ENCODE data around the gene ATP23. TPM values are rescaled to one million over a fixed set of nuclear protein-coding genes. Genes with fewer than 3 reads are reported as not detected.
A peak's percentile ranks its signal among the peaks of the same experiment; 100 is the strongest.

ATP23 gene
- total RNA-seq, 2 donors from 2014 or later, result 3.6 to 5.4 TPM

- WGBS, 2 donors, result 2 to 4% methylated on average over 4 of the region's 4 CpGs
- peak in 1 of 4 donors; percentile 15 for DNase-seq
Measured at GRCh38 chr12:57940915-57941164, 527 bp upstream of the ATP23 start.

DNA sequence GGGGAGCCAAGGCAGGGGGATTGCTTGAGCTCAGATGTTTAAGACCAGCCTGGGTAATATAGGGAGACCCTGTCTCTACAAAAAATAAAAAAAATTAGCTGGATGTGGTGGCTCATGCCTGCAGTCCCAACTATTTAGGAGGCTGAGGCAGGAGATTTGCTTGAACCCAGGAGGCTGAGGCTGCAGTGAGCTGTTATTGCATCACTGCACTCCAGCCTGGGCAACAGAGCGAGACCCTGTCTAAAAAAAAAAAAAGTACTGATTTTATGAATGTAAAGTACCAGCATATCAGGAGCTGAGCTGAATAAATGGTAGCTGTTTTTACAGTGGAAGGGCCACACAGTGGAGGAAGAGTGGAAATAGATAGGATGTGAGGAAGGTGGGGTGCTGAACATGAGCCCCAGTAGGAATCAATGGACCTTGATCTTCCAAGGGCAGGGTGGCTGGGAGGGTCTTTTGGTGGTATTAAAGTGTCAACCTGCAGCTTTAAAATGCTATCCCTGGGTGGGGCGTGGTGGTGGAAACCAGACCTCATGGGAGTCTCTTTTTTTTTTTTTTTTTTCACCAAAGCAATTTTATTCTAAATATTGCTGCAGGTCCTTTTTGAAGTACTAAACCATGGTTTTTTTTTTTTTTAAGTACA is 2.2 kb downstream of the ATP23 start:
- Histone ChIP-seq H3K4me1 (peaks cover 23% of the 10 kb centered on the region), H3K9me3 (no peaks in the 10 kb centered on the region), H3K27ac (no peak overlapping the region), H3K36me3 (replicated peaks in 1 of 2; ENCODE audit: insufficient read depth in 1 of 2, low read depth in 2 of 2) (no peaks in the 10 kb centered on the region), H3K27me3 (no peaks in the 10 kb centered on the region), H3K4me3 (no peak overlapping the region)
- intact Hi-C loops (cut with DNase I), result no loop called here
- ATAC-seq, result no peak
- DNase-seq, result no peak
- TF ChIP-seq, protein P1, sequence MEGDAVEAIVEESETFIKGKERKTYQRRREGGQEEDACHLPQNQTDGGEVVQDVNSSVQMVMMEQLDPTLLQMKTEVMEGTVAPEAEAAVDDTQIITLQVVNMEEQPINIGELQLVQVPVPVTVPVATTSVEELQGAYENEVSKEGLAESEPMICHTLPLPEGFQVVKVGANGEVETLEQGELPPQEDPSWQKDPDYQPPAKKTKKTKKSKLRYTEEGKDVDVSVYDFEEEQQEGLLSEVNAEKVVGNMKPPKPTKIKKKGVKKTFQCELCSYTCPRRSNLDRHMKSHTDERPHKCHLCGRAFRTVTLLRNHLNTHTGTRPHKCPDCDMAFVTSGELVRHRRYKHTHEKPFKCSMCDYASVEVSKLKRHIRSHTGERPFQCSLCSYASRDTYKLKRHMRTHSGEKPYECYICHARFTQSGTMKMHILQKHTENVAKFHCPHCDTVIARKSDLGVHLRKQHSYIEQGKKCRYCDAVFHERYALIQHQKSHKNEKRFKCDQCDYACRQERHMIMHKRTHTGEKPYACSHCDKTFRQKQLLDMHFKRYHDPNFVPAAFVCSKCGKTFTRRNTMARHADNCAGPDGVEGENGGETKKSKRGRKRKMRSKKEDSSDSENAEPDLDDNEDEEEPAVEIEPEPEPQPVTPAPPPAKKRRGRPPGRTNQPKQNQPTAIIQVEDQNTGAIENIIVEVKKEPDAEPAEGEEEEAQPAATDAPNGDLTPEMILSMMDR (IDR thresholded peaks at IDR 0.05), result no peak
- no peak for TF ChIP-seq POLR2A (IDR thresholded peaks at IDR 0.05)
- 95 to 96% methylated on average over 2 of the region's 2 CpGs for WGBS, 2 donors

More at GRCh38 chr12:57940915-57941164, 527 bp upstream of the ATP23 start:
- Histone ChIP-seq H3K4me3 (peak overlapping the region in 1 of 2 donors; percentile 29), H3K27ac (peak overlapping the region; percentile 84 to 95 (median 92)), H3K27me3 (no peaks in the 10 kb centered on the region), H3K36me3 (replicated peaks in 1 of 2; ENCODE audit: insufficient read depth in 1 of 2, low read depth in 2 of 2) (no peaks in the 10 kb centered on the region), H3K9me3 (no peaks in the 10 kb centered on the region), H3K4me1 (peaks cover 26% of the 10 kb centered on the region)
- no peak for ATAC-seq
- TF ChIP-seq, protein P1 (IDR thresholded peaks at IDR 0.05), result no peak
- TF ChIP-seq POLR2A (IDR thresholded peaks at IDR 0.05), result no peak
- intact Hi-C loops (cut with DNase I), result no loop called here

DNA sequence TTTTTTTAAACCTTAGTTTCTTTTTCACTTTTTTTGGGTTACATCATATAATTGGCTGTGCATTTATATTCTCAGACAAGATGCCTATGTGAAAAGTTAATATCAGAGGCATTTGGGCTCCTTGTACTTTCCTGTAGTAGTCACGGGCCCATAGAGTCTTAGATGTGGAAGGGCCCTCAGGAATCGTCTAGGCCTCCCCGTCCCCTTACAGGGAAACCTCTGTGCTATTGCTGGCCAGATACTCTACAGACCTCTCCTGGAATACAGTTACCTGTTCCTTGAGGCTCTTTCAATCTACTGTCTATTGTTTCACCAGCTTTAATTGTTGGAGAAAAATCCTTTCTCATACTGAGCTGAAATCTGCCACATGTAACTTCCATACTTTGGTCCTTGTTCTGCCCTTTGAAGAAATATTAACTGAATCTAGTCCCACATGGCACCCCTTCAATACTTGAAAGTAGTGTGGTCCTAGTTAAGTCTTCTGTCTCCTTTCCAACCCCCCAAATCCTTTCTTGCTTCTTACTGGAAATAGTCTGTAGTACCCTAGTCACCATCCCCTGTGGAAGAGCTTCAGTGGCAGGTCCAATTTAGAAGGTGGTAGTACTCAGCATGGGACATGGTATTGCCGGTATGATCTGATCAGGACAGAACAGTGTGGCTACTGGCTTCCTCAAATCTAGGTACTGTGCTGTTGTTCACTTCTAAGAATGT is 3.1 kb downstream of the ATP23 start:
- intact Hi-C loops (cut with DNase I), result no loop called here
- ATAC-seq, result no peak

DNA sequence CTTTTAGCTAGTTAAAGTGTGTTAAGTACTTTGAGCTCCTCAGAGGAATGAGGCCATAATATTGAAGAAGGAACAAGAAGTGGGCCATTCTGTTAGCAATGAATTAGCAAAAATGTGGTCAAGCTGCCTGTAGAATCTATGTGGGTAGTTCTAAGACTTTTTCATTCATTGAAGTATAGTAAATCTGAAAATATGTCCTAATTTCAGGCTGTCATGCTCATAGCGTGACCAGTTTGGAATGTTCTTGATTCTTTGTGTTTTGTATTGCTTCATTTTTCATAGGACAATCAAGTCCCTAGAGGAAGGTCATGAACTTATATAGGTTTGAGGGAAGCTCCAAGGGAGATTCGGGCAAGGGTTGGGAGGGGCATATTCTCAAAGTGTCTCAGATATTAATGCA is 11.4 kb downstream of the ATP23 start:
- TF ChIP-seq POLR2A (IDR thresholded peaks at IDR 0.05), result no peak
- TF ChIP-seq, protein P1 (IDR thresholded peaks at IDR 0.05), result no peak
- no peaks in the 10 kb centered on the region for H3K27me3 ChIP-seq
- WGBS, 2 donors, result 95 to 100% methylated on average over 2 of the region's 2 CpGs
- intact Hi-C loops (cut with DNase I), result no loop called here
- H3K27ac ChIP-seq, result no peak overlapping the region
- DNase-seq, result no peak
- no peak overlapping the region for H3K4me3 ChIP-seq
- no peak for ATAC-seq
- H3K9me3 ChIP-seq, result no peaks in the 10 kb centered on the region
- no peaks in the 10 kb centered on the region for H3K4me1 ChIP-seq
- H3K36me3 ChIP-seq (replicated peaks in 1 of 2; ENCODE audit: insufficient read depth in 1 of 2, low read depth in 2 of 2), result peaks cover 4% of the 10 kb centered on the region in 2 donors

More for the DNA sequence above, 3.1 kb downstream of the ATP23 start:
- no peaks in the 10 kb centered on the region for H3K9me3 ChIP-seq
- no peak for DNase-seq
- H3K36me3 ChIP-seq (replicated peaks in 1 of 2; ENCODE audit: insufficient read depth in 1 of 2, low read depth in 2 of 2), result no peaks in the 10 kb centered on the region
- no peak overlapping the region for H3K4me3 ChIP-seq
- TF ChIP-seq POLR2A (IDR thresholded peaks at IDR 0.05), result no peak
- TF ChIP-seq, protein P1 (IDR thresholded peaks at IDR 0.05), result no peak
- peaks cover 23% of the 10 kb centered on the region for H3K4me1 ChIP-seq
- H3K27me3 ChIP-seq, result no peaks in the 10 kb centered on the region
- no peak overlapping the region for H3K27ac ChIP-seq
- 89 to 92% methylated on average over 4 of the region's 4 CpGs for WGBS, 2 donors

GRCh38 chr12:57954768-57955167 is 13.4 kb downstream of the ATP23 start:
- WGBS, 2 donors, result 88 to 92% methylated on average over 1 of the region's 1 CpG
- intact Hi-C loops (cut with DNase I), result no loop called here
- no peak for TF ChIP-seq POLR2A (IDR thresholded peaks at IDR 0.05)
- TF ChIP-seq, protein P1 (IDR thresholded peaks at IDR 0.05), result no peak
- Histone ChIP-seq H3K4me3 (no peak overlapping the region), H3K27ac (no peak overlapping the region), H3K27me3 (no peaks in the 10 kb centered on the region), H3K9me3 (no peaks in the 10 kb centered on the region), H3K4me1 (no peaks in the 10 kb centered on the region), H3K36me3 (replicated peaks in 1 of 2; ENCODE audit: insufficient read depth in 1 of 2, low read depth in 2 of 2) (peaks cover 4% of the 10 kb centered on the region in 2 donors)
- no peak for ATAC-seq
- DNase-seq, result no peak

Data from body of pancreas (tissue), 4 donors.